IPS DF 6.9 (cell line): Measurements from ENCODE around the gene WAPL.

ENCODE experiments used
- DNase-seq: peaks from one replicate; pipeline ENCODE4 v3.0.0-alpha.2; 2013; ENCODE audit warnings: low read depth, low spot score
- H3K27ac ChIP-seq: one replicate; pipeline ENCODE4 v1.5.1; 2013; ENCODE audit warnings: low read length, control low read depth
- H3K27me3 ChIP-seq: 2 replicates; pipeline ENCODE4 v1.6.1; 2013; ENCODE audit warnings: mild to moderate bottlenecking, low read length; ENCODE audit not compliant: control insufficient read depth, insufficient read depth
- H3K36me3 ChIP-seq: 2 replicates; pipeline ENCODE4 v1.6.1; 2013; ENCODE audit warnings: low read length; ENCODE audit not compliant: control insufficient read depth, insufficient read depth
- H3K4me1 ChIP-seq: 2 replicates; pipeline ENCODE4 v1.6.1; 2013; ENCODE audit warnings: low read length; ENCODE audit not compliant: control insufficient read depth, insufficient read depth
- H3K4me3 ChIP-seq: 2 replicates; pipeline ENCODE4 v1.5.1; 2013; ENCODE audit warnings: mild to moderate bottlenecking, low read length
- H3K9me3 ChIP-seq: 2 replicates; pipeline ENCODE4 v1.6.1; 2013; ENCODE audit warnings: low read length, inconsistent platforms; ENCODE audit not compliant: control insufficient read depth, insufficient read depth
- WGBS: extraction: QIAGEN DNeasy Blood & Tissue Kit; methylation state at CpG from one replicate; pipeline ENCODE4 v1.1.7; 2013; ENCODE audit warnings: mixed read lengths, missing lambda C conversion rate; ENCODE audit not compliant: insufficient read length, insufficient coverage; 5-methylcytosine and 5-hydroxymethylcytosine counted together

WAPL gene

GRCh38 chr10:86506062-86506461 is 15.5 kb downstream of the WAPL start:
- Histone ChIP-seq H3K4me1 (no peaks in the 10 kb centered on the region), H3K36me3 (peaks cover 2% of the 10 kb centered on the region; the same call in 1 of the 2 replicates), H3K9me3 (no peaks in the 10 kb centered on the region), H3K27me3 (no peaks in the 10 kb centered on the region), H3K4me3 (no peak overlapping the region), H3K27ac (no peak overlapping the region)
- no CpG with 5 or more reads among the region's 2 CpGs for WGBS
- DNase-seq, result no peak

DNA sequence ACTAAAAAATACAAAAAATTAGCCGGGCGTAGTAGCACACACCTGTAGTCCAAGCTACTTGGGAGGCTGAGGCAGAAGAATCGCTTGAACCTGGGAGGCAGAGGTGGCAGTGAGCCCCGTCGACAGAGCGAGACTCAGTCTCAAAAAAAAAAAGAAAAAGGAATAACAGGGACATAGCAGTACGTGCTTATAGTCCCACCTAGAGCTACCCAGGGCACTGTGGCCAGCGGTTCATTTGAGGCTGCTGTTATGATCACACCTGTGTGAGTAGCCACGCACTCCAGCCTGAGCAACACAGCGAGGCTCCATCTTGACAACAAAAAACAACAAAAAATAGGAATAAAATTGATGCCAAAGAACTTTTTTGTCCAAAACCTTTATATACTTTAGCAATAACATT is 17.1 kb downstream of the WAPL start:
- no CpG with 5 or more reads among the region's 10 CpGs for WGBS
- Histone ChIP-seq H3K27me3 (no peaks in the 10 kb centered on the region), H3K4me1 (no peaks in the 10 kb centered on the region), H3K9me3 (peaks cover 2% of the 10 kb centered on the region; the same call in 1 of the 2 replicates), H3K4me3 (no peak overlapping the region), H3K36me3 (peaks cover 6% of the 10 kb centered on the region; the same call in 1 of the 2 replicates), H3K27ac (no peak overlapping the region)
- DNase-seq, result no peak

GRCh38 chr10:86500846-86501245 is 20.7 kb downstream of the WAPL start:
- H3K27me3 ChIP-seq, result no peaks in the 10 kb centered on the region
- DNase-seq, result no peak
- H3K27ac ChIP-seq, result no peak overlapping the region
- no peak overlapping the region for H3K4me3 ChIP-seq
- peaks cover 2% of the 10 kb centered on the region; the same call in 1 of the 2 replicates for H3K9me3 ChIP-seq
- H3K4me1 ChIP-seq, result no peaks in the 10 kb centered on the region
- peaks cover 4% of the 10 kb centered on the region; the same call in 1 of the 2 replicates for H3K36me3 ChIP-seq

GRCh38 chr10:86498598-86498997 is 23.0 kb downstream of the WAPL start:
- Histone ChIP-seq H3K36me3 (peaks cover 4% of the 10 kb centered on the region; the same call in 1 of the 2 replicates), H3K27me3 (no peaks in the 10 kb centered on the region), H3K27ac (no peak overlapping the region), H3K4me3 (no peak overlapping the region), H3K9me3 (peaks cover 2% of the 10 kb centered on the region; the same call in 1 of the 2 replicates), H3K4me1 (no peaks in the 10 kb centered on the region)
- no CpG with 5 or more reads among the region's 1 CpG for WGBS
- no peak for DNase-seq

DNA sequence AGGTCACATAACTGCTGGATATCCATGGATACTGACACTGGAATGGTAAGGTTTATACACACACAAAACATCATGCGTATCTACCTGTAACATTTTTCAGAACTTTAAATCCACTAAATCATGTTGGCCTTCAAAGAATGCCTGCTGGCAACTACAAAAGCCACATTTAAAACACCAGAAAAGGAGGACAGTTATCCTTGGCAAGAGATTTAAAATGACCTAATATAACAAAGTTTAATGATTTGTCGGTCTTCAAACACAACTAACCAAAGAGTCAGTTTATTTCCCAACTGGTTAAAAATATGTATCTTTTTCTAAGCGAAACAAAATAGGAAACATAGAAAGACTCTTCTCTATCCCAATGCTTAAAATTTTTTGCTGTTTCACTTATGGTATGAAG is 24.0 kb downstream of the WAPL start:
- peaks cover 2% of the 10 kb centered on the region; the same call in 1 of the 2 replicates for H3K9me3 ChIP-seq
- H3K4me1 ChIP-seq, result no peaks in the 10 kb centered on the region
- no peak for DNase-seq
- no peaks in the 10 kb centered on the region for H3K27me3 ChIP-seq
- peaks cover 4% of the 10 kb centered on the region; the same call in 1 of the 2 replicates for H3K36me3 ChIP-seq
- H3K27ac ChIP-seq, result no peak overlapping the region
- no peak overlapping the region for H3K4me3 ChIP-seq
- no CpG with 5 or more reads among the region's 3 CpGs for WGBS

DNA sequence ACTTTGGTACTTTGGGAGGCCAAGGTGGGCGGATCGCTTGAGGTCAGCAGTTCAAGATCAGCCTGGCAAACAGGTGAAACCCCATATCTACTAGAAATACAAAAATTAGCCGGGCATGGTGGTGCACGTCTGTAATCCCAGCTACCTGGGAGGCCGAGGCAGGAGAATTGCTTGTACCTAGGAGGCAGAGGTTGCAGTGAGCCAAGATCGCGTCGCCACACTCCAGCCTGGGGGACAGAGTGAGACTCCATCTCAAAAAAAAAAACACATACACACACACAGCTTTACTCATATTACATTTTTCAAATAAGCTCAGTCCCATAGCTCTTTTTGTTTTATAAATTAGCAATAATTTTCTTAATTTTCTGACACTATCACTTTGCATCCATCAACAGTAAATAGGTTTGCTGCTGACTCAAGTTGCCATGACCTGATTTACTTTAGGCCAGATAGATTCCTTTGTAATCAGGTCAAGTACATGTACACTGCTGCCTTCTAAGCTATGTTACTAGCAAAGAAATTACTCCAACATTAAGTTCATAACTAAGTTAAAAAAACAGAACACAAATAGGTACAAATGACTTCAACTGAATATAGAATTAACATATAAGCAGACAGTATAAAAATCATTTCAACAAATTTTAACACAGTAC is 31.5 kb downstream of the WAPL start:
- no CpG with 5 or more reads among the region's 8 CpGs for WGBS
- no peak for DNase-seq
- H3K4me1 ChIP-seq, result no peaks in the 10 kb centered on the region
- no peaks in the 10 kb centered on the region; the same call in 1 of the 2 replicates for H3K36me3 ChIP-seq
- H3K27ac ChIP-seq, result no peak overlapping the region
- no peak overlapping the region for H3K4me3 ChIP-seq
- H3K27me3 ChIP-seq, result no peaks in the 10 kb centered on the region
- H3K9me3 ChIP-seq, result no peaks in the 10 kb centered on the region

DNA sequence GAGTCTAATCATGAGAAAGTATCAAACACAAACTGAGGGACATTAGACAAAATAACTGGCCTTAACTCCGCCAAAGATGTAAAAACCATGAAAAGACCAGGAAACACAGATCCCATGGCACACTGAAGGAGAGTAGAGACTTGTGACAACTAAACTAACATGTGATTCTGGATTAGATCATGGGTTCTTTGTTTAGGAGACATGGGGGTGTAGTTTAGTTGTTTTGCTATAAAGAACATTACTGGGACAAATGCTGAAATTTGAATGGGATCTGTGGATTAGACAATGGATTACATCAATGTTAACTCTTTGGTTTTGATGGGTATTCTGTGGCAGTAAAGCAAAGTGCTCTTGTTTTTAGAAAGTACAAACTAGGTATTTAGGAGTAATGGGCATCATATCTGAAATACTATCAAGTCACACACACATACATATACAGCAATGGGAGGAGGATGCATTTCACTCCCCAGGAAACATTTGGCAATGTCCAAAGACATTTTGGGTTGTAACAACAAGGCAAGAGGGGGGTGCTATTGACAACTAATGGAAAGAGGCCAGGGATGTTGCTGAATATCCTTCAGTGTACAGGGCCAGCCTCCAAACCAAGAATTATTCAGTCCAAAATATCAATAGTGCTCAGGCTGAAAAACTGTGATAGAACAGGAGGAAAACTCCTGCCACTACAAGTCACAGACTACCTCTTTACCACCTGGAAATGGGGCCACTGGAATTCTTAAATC is 32.4 kb downstream of the WAPL start:
- no peak for DNase-seq
- H3K4me3 ChIP-seq, result no peak overlapping the region
- no peaks in the 10 kb centered on the region for H3K4me1 ChIP-seq
- no CpG with 5 or more reads among the region's 1 CpG for WGBS
- no peak overlapping the region for H3K27ac ChIP-seq
- H3K36me3 ChIP-seq, result no peaks in the 10 kb centered on the region; the same call in 1 of the 2 replicates
- H3K9me3 ChIP-seq, result no peaks in the 10 kb centered on the region
- no peaks in the 10 kb centered on the region for H3K27me3 ChIP-seq

GRCh38 chr10:86486856-86487255 is 34.7 kb downstream of the WAPL start:
- Histone ChIP-seq H3K27ac (no peak overlapping the region), H3K9me3 (no peaks in the 10 kb centered on the region), H3K27me3 (no peaks in the 10 kb centered on the region), H3K36me3 (no peaks in the 10 kb centered on the region; the same call in 1 of the 2 replicates), H3K4me1 (no peaks in the 10 kb centered on the region), H3K4me3 (no peak overlapping the region)
- no peak for DNase-seq
- no CpG with 5 or more reads among the region's 4 CpGs for WGBS

GRCh38 chr10:86483664-86484063 is 37.9 kb downstream of the WAPL start:
- Histone ChIP-seq H3K9me3 (no peaks in the 10 kb centered on the region), H3K4me3 (no peak overlapping the region), H3K27ac (no peak overlapping the region), H3K36me3 (no peaks in the 10 kb centered on the region; the same call in 1 of the 2 replicates), H3K27me3 (no peaks in the 10 kb centered on the region), H3K4me1 (no peaks in the 10 kb centered on the region)
- DNase-seq, result no peak
- no CpG with 5 or more reads among the region's 8 CpGs for WGBS

DNA sequence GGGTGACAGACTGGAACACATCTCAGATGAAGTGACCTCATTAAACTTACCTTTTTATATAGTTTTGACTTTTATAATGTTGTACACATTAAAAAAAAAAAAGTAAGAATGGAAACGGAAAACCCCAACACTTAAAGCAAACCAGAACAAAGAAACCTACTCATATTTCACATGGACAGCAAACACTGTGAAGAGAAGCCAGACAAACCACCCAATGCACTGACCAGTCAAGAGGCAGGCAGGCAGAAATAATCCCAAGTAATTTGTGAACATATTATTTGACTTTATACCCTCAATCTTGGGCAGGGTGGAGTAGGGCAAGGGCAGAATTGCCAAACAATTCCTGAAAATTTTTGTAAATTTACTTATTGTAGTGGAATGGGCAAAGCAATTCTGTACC is 39.8 kb downstream of the WAPL start:
- Histone ChIP-seq H3K4me1 (no peaks in the 10 kb centered on the region), H3K36me3 (no peaks in the 10 kb centered on the region), H3K9me3 (no peaks in the 10 kb centered on the region), H3K27me3 (no peaks in the 10 kb centered on the region), H3K27ac (no peak overlapping the region), H3K4me3 (no peak overlapping the region)
- DNase-seq, result no peak
- WGBS, result no CpG with 5 or more reads among the region's 1 CpG
